ENCODE measurements around the gene DLGAP5.

The DLGAP5 gene

GRCh38 chr14:55107766-55108554, 83.4 kb downstream of the DLGAP5 start:
- DNase-seq, result peak; percentile 15

- DNase-seq, result no peak
Measured at GRCh38 chr14:55105991-55106390, 85.4 kb downstream of the DLGAP5 start.

GRCh38 chr14:55103971-55104954, 87.1 kb downstream of the DLGAP5 start:
- DNase-seq, result no peak

GRCh38 chr14:55103005-55103640, 88.3 kb downstream of the DLGAP5 start:
- DNase-seq, result peak; percentile 46

GRCh38 chr14:55102141-55102621, 89.2 kb downstream of the DLGAP5 start:
- DNase-seq, result peak; percentile 26

- DNase-seq, result no peak
Measured at GRCh38 chr14:55101698-55102097, 89.7 kb downstream of the DLGAP5 start.

GRCh38 chr14:55099756-55100155, 91.6 kb downstream of the DLGAP5 start:
- DNase-seq, result no peak

GRCh38 chr14:55098561-55098898, 92.9 kb downstream of the DLGAP5 start:
- no peak for DNase-seq
